CD14-positive monocyte (primary cell): ENCODE data around the gene KRTAP5-8. TPM values are rescaled to one million over a fixed set of nuclear protein-coding genes. Genes with fewer than 3 reads are reported as not detected.

Experiments
- DNase-seq, 3 donors: peaks; one replicate each; pipeline ENCODE4 v3.0.0-alpha.2; 2011 to 2022
- H2AFZ ChIP-seq: 2 replicates; pipeline ENCODE4 v1.6.0; 2012; ENCODE audit warnings: mild to moderate bottlenecking, low read depth, low read length, inconsistent platforms; ENCODE audit not compliant: insufficient read depth, poor library complexity, severe bottlenecking
- H3K27ac ChIP-seq, 2 donors: 1 replicate in 1 of 2; 2 replicates in 1 of 2; pipeline ENCODE4 v1.5.1; 2012 to 2013; ENCODE audit warnings: low read length in 2 of 2, control low read depth in 1 of 2, inconsistent platforms in 1 of 2, low read depth in 1 of 2, mild to moderate bottlenecking in 1 of 2
- H3K27me3 ChIP-seq, 2 donors: one replicate each; pipeline versions ENCODE4 v1.6.0 to v1.6.1; 2011 to 2013; ENCODE audit warnings: low read length in 2 of 2; ENCODE audit not compliant: control insufficient read depth in 2 of 2, insufficient read depth in 2 of 2
- H3K36me3 ChIP-seq, 2 donors: replicated peaks in 1 of 2; 1 replicate in 1 of 2; 2 replicates in 1 of 2; pipeline versions ENCODE4 v1.5.1 to v1.6.1; 2012 to 2013; ENCODE audit warnings: low read length in 2 of 2, control low read depth in 1 of 2, inconsistent platforms in 1 of 2, mild to moderate bottlenecking in 1 of 2; ENCODE audit not compliant: insufficient read depth in 2 of 2, control insufficient read depth in 1 of 2
- H3K4me1 ChIP-seq, 2 donors: 1 replicate in 1 of 2; 2 replicates in 1 of 2; pipeline versions ENCODE4 v1.5.1 to v1.6.1; 2012 to 2013; ENCODE audit warnings: low read length in 2 of 2, control low read depth in 1 of 2, inconsistent platforms in 1 of 2, mild to moderate bottlenecking in 1 of 2, moderate library complexity in 1 of 2; ENCODE audit not compliant: insufficient read depth in 2 of 2, control insufficient read depth in 1 of 2
- H3K4me2 ChIP-seq: replicated peaks from 2 replicates; pipeline ENCODE3; 2012; ENCODE audit warnings: low read length, moderate library complexity, mild to moderate bottlenecking; ENCODE audit not compliant: poor library complexity, severe bottlenecking; ENCODE audit errors: extremely low read depth
- H3K4me3 ChIP-seq, 3 experiments: fragments of 200-600 bp in 1 of 3; sonication (generic) in 1 of 3; replicated peaks in 1 of 3; 1 replicate in 2 of 3; 2 replicates in 1 of 3; pipeline ENCODE4 v1.5.1; 2011 to 2013; ENCODE audit warnings: low read length in 3 of 3, mild to moderate bottlenecking in 3 of 3, control low read depth in 2 of 3, low read depth in 2 of 3, inconsistent platforms in 1 of 3, moderate library complexity in 1 of 3
- H3K79me2 ChIP-seq: 2 replicates; pipeline ENCODE4 v1.6.0; 2012; ENCODE audit warnings: mild to moderate bottlenecking, control low read depth, inconsistent platforms, low read length, moderate library complexity; ENCODE audit not compliant: insufficient read depth
- H3K9ac ChIP-seq: 2 replicates; pipeline ENCODE4 v1.6.0; 2017; ENCODE audit warnings: low read length, mild to moderate bottlenecking; ENCODE audit not compliant: insufficient read depth, poor library complexity, severe bottlenecking
- H3K9me3 ChIP-seq, 2 donors: replicated peaks in 1 of 2; 1 replicate in 1 of 2; 2 replicates in 1 of 2; pipeline versions ENCODE4 v1.5.1 to v1.6.1; 2012 to 2013; ENCODE audit warnings: low read length in 2 of 2, control low read depth in 1 of 2; ENCODE audit not compliant: control insufficient read depth in 1 of 2, insufficient read depth in 1 of 2
- H4K20me1 ChIP-seq: 2 replicates; pipeline ENCODE4 v1.6.0; 2012; ENCODE audit warnings: mild to moderate bottlenecking, low read length, control low read depth, moderate library complexity; ENCODE audit not compliant: insufficient read depth
- H3K27ac Mint-ChIP-seq, 7 donors: one replicate each; pipeline ENCODE4 v1.8.0; 2020; ENCODE audit warnings: mild to moderate bottlenecking in 7 of 7, mixed read lengths in 7 of 7, moderate library complexity in 6 of 7, inconsistent platforms in 2 of 7
- H3K27me3 Mint-ChIP-seq, 3 donors: one replicate each; pipeline ENCODE4 v1.8.0; 2021 to 2022; ENCODE audit warnings: low read depth in 3 of 3, mild to moderate bottlenecking in 3 of 3, mixed read lengths in 3 of 3, moderate library complexity in 3 of 3, inconsistent platforms in 1 of 3
- H3K36me3 Mint-ChIP-seq, 2 donors: one replicate each; pipeline ENCODE4 v1.8.0; 2020; ENCODE audit warnings: mixed read lengths in 2 of 2, inconsistent platforms in 1 of 2, mild to moderate bottlenecking in 1 of 2
- H3K4me1 Mint-ChIP-seq: one replicate; pipeline ENCODE4 v1.8.0; 2020; ENCODE audit warnings: mild to moderate bottlenecking, mixed read lengths
- H3K4me3 Mint-ChIP-seq, 2 donors: one replicate each; pipeline ENCODE4 v1.8.0; 2020; ENCODE audit warnings: mild to moderate bottlenecking in 2 of 2, mixed read lengths in 2 of 2, moderate library complexity in 1 of 2
- H3K9me3 Mint-ChIP-seq, 7 donors: one replicate each; pipeline ENCODE4 v1.8.0; 2020 to 2022; ENCODE audit warnings: mixed read lengths in 7 of 7, mild to moderate bottlenecking in 6 of 7, moderate library complexity in 6 of 7, inconsistent platforms in 2 of 7
- CTCF ChIP-seq: fragments of 200-600 bp; IDR thresholded peaks from one replicate; pipeline ENCODE4 v1.8.0; 2022; ENCODE audit warnings: antibody characterized with exemption, mild to moderate bottlenecking
- WGBS: methylation state at CpG from one replicate; pipeline ENCODE4 v1.1.5; 2013; ENCODE audit warnings: missing lambda C conversion rate; ENCODE audit not compliant: insufficient coverage; 5-methylcytosine and 5-hydroxymethylcytosine counted together
- intact Hi-C, 2 donors: fragments of 100-400 bp; cut with micrococcal nuclease; formaldehyde crosslinking; loops; one replicate each; pipeline versions ENCODE4 v1.15.0 to v1.15.1; 2023
- polyA plus RNA-seq, 3 donors: library from polyadenylated mRNA; depleted of rRNA in 1 of 3; unstranded in 2 of 3; stranded (reverse) in 1 of 3; fragments of 300-500 nt in 2 of 3; fragments of >200 nt in 1 of 3; fragmentation: Illumina TruSeq in 2 of 3; gene quantifications; 1 replicate in 2 of 3; 2 replicates in 1 of 3; pipeline ENCODE4 v1.2.3, GENCODE V29; 2012 to 2021

Gene KRTAP5-8
- polyA plus RNA-seq, 3 donors = 0.08 TPM; not detected in 2

- H3K4me2 ChIP-seq = no peak within 1 kb of the TSS
- peaks cover 0 to 20% of the 10 kb centered on the region in 2 donors for H3K9me3 ChIP-seq
- no peak within 1 kb of the TSS for H3K9ac ChIP-seq
- no peak for DNase-seq
- no peaks in the 10 kb centered on the region for H4K20me1 ChIP-seq
- intact Hi-C loops = no loop called here
- H3K36me3 ChIP-seq = no peaks in the 10 kb centered on the region
- H3K9me3 Mint-ChIP-seq = peaks cover 7 to 14% (median 9%) of the 10 kb centered on the region in 7 donors
- no peak within 1 kb of the TSS for H3K27ac Mint-ChIP-seq
- H3K4me1 Mint-ChIP-seq = peaks cover 29% of the 10 kb centered on the region
- no peak within 1 kb of the TSS for H2AFZ ChIP-seq
- H3K36me3 Mint-ChIP-seq = no peaks in the 10 kb centered on the region
- peaks cover 0 to 7% (median 4%) of the 10 kb centered on the region in 3 donors for H3K27me3 Mint-ChIP-seq
- no peaks in the 10 kb centered on the region for H3K27me3 ChIP-seq
- no peak for TF ChIP-seq CTCF
- no peak within 1 kb of the TSS for H3K27ac ChIP-seq
- H3K4me1 ChIP-seq = peaks cover 9 to 15% of the 10 kb centered on the region in 2 donors
- 74% methylated on average over 3 of the region's 5 CpGs for WGBS
- H3K4me3 Mint-ChIP-seq = no peak within 1 kb of the TSS
- no peak within 1 kb of the TSS for H3K4me3 ChIP-seq
- H3K79me2 ChIP-seq = no peaks in the 10 kb centered on the region
These were observed 10.3 kb downstream of the KRTAP5-8 start, which contains the start of gene KRTAP5-9 for GRCh38 chr11:71548120-71548519. TSS of gene KRTAP5-9 (plus strand) at chr11:71548420. CDS start at chr11:71548658, 238 bp downstream.

GRCh38 chr11:71548716-71549151 is 10.9 kb downstream of the KRTAP5-8 start:
- Mint-ChIP-seq H3K4me1 (peaks cover 23% of the 10 kb centered on the region), H3K27ac (no peak overlapping the region), H3K36me3 (no peaks in the 10 kb centered on the region), H3K4me3 (no peak overlapping the region), H3K27me3 (peaks cover 0 to 7% (median 4%) of the 10 kb centered on the region in 3 donors), H3K9me3 (peaks cover 6 to 10% (median 8%) of the 10 kb centered on the region in 7 donors)
- no peaks in the 10 kb centered on the region for H3K27me3 ChIP-seq
- peaks cover 4 to 8% of the 10 kb centered on the region in 2 donors for H3K4me1 ChIP-seq
- intact Hi-C loops = no loop called here
- no peak overlapping the region for H3K27ac ChIP-seq
- DNase-seq = no peak
- no peak overlapping the region for H2AFZ ChIP-seq
- peaks cover 0 to 20% of the 10 kb centered on the region in 2 donors for H3K9me3 ChIP-seq
- no peaks in the 10 kb centered on the region for H4K20me1 ChIP-seq
- H3K79me2 ChIP-seq = no peaks in the 10 kb centered on the region
- WGBS = 29% methylated on average over 5 of the region's 5 CpGs
- H3K36me3 ChIP-seq = no peaks in the 10 kb centered on the region
- H3K9ac ChIP-seq = no peak overlapping the region
- H3K4me3 ChIP-seq = no peak overlapping the region
- no peak for TF ChIP-seq CTCF
- no peak overlapping the region for H3K4me2 ChIP-seq
